Measurements from ENCODE around the gene MKNK1. TPM values are rescaled to one million over a fixed set of nuclear protein-coding genes. Genes with fewer than 3 reads are reported as not detected.

MKNK1 gene
- total and polyA plus RNA-seq, 2 experiments from 2014 or later = 17.8 to 20.6 TPM

- WGBS (ENCODE audit: low lambda C conversion rate, missing lambda C conversion rate) = 39% methylated on average over 15 of the region's 17 CpGs
- H3K4me2 ChIP-seq = no peak overlapping the region
- no peaks in the 10 kb centered on the region for H3K36me3 ChIP-seq (replicated peaks; ENCODE audit: insufficient read depth, low read depth)
- peaks cover 9% of the 10 kb centered on the region for H3K4me1 ChIP-seq (ENCODE audit: insufficient read depth)
- no peak overlapping the region for H2AFZ ChIP-seq
- no peaks in the 10 kb centered on the region for H3K79me2 ChIP-seq
- H3K27me3 ChIP-seq = peaks cover 50% of the 10 kb centered on the region
- TF ChIP-seq CTCF (IDR thresholded peaks at IDR 0.05; ENCODE audit: poor library complexity) (no peak), EZH2 (IDR thresholded peaks at IDR 0.05; ENCODE audit: borderline replicate concordance) (no peak), EZH2phosphoT487 (IDR thresholded peaks at IDR 0.05; ENCODE audit: low read depth, severe bottlenecking, unreplicated experiment) (no peak)
- H3K4me3 ChIP-seq = no peak overlapping the region
- H4K20me1 ChIP-seq (ENCODE audit: insufficient read depth, poor library complexity, severe bottlenecking) = no peaks in the 10 kb centered on the region
- no peaks in the 10 kb centered on the region for H3K9me3 ChIP-seq (ENCODE audit: low read depth)
- DNase-seq (ENCODE audit: low spot score) = no peak
- no peaks in the 10 kb centered on the region for H3K9me2 ChIP-seq (replicated peaks; ENCODE audit: insufficient read depth)
- no peak overlapping the region for H3K27ac ChIP-seq
These were observed 77.9 kb downstream of the MKNK1 start for GRCh38 chr1:46526013-46526690.

- Histone ChIP-seq H2AFZ (no peak overlapping the region), H3K79me2 (no peaks in the 10 kb centered on the region), H3K9me2 (replicated peaks; ENCODE audit: insufficient read depth) (no peaks in the 10 kb centered on the region), H3K9me3 (ENCODE audit: low read depth) (no peaks in the 10 kb centered on the region), H3K27ac (no peak overlapping the region), H3K27me3 (peaks cover 47% of the 10 kb centered on the region), H3K4me3 (no peak overlapping the region), H4K20me1 (ENCODE audit: insufficient read depth, poor library complexity, severe bottlenecking) (no peaks in the 10 kb centered on the region), H3K4me1 (ENCODE audit: insufficient read depth) (peaks cover 14% of the 10 kb centered on the region), H3K4me2 (no peak overlapping the region), H3K36me3 (replicated peaks; ENCODE audit: insufficient read depth, low read depth) (no peaks in the 10 kb centered on the region)
- DNase-seq (ENCODE audit: low spot score) = no peak
- no peak for TF ChIP-seq EZH2 (IDR thresholded peaks at IDR 0.05; ENCODE audit: borderline replicate concordance)
- no peak for TF ChIP-seq CTCF (IDR thresholded peaks at IDR 0.05; ENCODE audit: poor library complexity)
- no peak for TF ChIP-seq EZH2phosphoT487 (IDR thresholded peaks at IDR 0.05; ENCODE audit: low read depth, severe bottlenecking, unreplicated experiment)
- 36% methylated on average over 13 of the region's 13 CpGs for WGBS (ENCODE audit: low lambda C conversion rate, missing lambda C conversion rate)
These were observed 78.7 kb downstream of the MKNK1 start for GRCh38 chr1:46525253-46525983.

- Histone ChIP-seq H3K36me3 (replicated peaks; ENCODE audit: insufficient read depth, low read depth) (no peaks in the 10 kb centered on the region), H3K4me2 (no peak overlapping the region), H3K4me1 (ENCODE audit: insufficient read depth) (peaks cover 20% of the 10 kb centered on the region), H3K27ac (no peak overlapping the region), H3K4me3 (no peak overlapping the region), H3K79me2 (no peaks in the 10 kb centered on the region), H3K9me2 (replicated peaks; ENCODE audit: insufficient read depth) (no peaks in the 10 kb centered on the region), H3K9me3 (ENCODE audit: low read depth) (no peaks in the 10 kb centered on the region), H4K20me1 (ENCODE audit: insufficient read depth, poor library complexity, severe bottlenecking) (no peaks in the 10 kb centered on the region), H3K27me3 (peaks cover 47% of the 10 kb centered on the region), H2AFZ (no peak overlapping the region)
- WGBS (ENCODE audit: low lambda C conversion rate, missing lambda C conversion rate) = 73% methylated on average over 5 of the region's 5 CpGs
- TF ChIP-seq EZH2phosphoT487 (IDR thresholded peaks at IDR 0.05; ENCODE audit: low read depth, severe bottlenecking, unreplicated experiment) (no peak), CTCF (IDR thresholded peaks at IDR 0.05; ENCODE audit: poor library complexity) (no peak), EZH2 (IDR thresholded peaks at IDR 0.05; ENCODE audit: borderline replicate concordance) (no peak)
- no peak for DNase-seq (ENCODE audit: low spot score)
These were observed 79.2 kb downstream of the MKNK1 start for GRCh38 chr1:46524843-46525242.
